IMR-90 (cell line): ENCODE measurements around the gene NEURL1. TPM values are rescaled to one million over a fixed set of nuclear protein-coding genes. Genes with fewer than 3 reads are reported as not detected.

Experiments used
- ATAC-seq: fragments of 200-7000 bp; cut with Tn5 transposase; 2 replicates; pipeline ENCODE4 v1.9.1; 2020; ENCODE audit warnings: low read depth, mild to moderate bottlenecking, moderate library complexity
- BruUV-seq: library from RNA; stranded (reverse); fragments of 400-500 nt; replicated peaks from 2 replicates; lab custom pipeline; 2021; lab: Mats Ljungman, UMichigan
- CTCF ChIA-PET: fragments of 300-600 bp; formaldehyde crosslinking; extraction: SDS; loops from one replicate; lab custom pipeline; 2021; ENCODE audit warnings: antibody characterized with exemption; lab: Yijun Ruan, JAX
- POLR2A ChIA-PET: fragments of 300-600 bp; sonication (Branson Sonifier 250); formaldehyde crosslinking; loops from one replicate; lab custom pipeline; 2022; ENCODE audit warnings: antibody characterized with exemption; ENCODE audit not compliant: unreplicated experiment; lab: Charles Lee
- DNase-seq: peaks from one replicate; pipeline ENCODE4 v3.0.0; 2013
- H2AFZ ChIP-seq: replicated peaks from 2 replicates; pipeline ENCODE3; 2013; ENCODE audit warnings: low read length, mild to moderate bottlenecking; ENCODE audit not compliant: poor library complexity
- H2AK5ac ChIP-seq: 2 replicates; pipeline ENCODE4 v1.6.1; 2013; ENCODE audit warnings: low read depth, low read length, inconsistent platforms
- H2AK9ac ChIP-seq: replicated peaks from 2 replicates; pipeline ENCODE3; 2013; ENCODE audit warnings: mild to moderate bottlenecking, low read depth, low read length, moderate library complexity; ENCODE audit not compliant: poor library complexity
- H2BK120ac ChIP-seq: 2 replicates; pipeline ENCODE4 v1.6.1; 2013; ENCODE audit warnings: low read depth, low read length, inconsistent platforms
- H2BK15ac ChIP-seq: 3 replicates; pipeline ENCODE4 v1.6.1; 2013; ENCODE audit warnings: low read depth, low read length, inconsistent platforms
- H2BK20ac ChIP-seq: 2 replicates; pipeline ENCODE4 v1.6.1; 2013; ENCODE audit warnings: low read depth, mild to moderate bottlenecking, inconsistent platforms, low read length, moderate library complexity
- H2BK5ac ChIP-seq: 2 replicates; pipeline ENCODE4 v1.6.1; 2013; ENCODE audit warnings: mild to moderate bottlenecking, low read depth, low read length, inconsistent platforms; ENCODE audit not compliant: poor library complexity, severe bottlenecking
- H3K14ac ChIP-seq: replicated peaks from 2 replicates; pipeline ENCODE4 v1.6.1; 2013; ENCODE audit warnings: low read depth, low read length, inconsistent platforms
- H3K18ac ChIP-seq: 2 replicates; pipeline ENCODE4 v1.6.1; 2013; ENCODE audit warnings: low read depth, low read length, control low read depth
- H3K23ac ChIP-seq: 2 replicates; pipeline ENCODE4 v1.6.1; 2013; ENCODE audit warnings: low read depth, low read length, inconsistent platforms
- H3K27ac ChIP-seq: 2 replicates; pipeline ENCODE4 v1.5.1; 2013; ENCODE audit warnings: mild to moderate bottlenecking, control low read depth, low read length; ENCODE audit not compliant: insufficient read depth
- H3K27me3 ChIP-seq: 2 replicates; pipeline ENCODE4 v1.6.1; 2013; ENCODE audit warnings: low read length; ENCODE audit not compliant: control insufficient read depth, insufficient read depth
- H3K36me3 ChIP-seq: 2 replicates; pipeline ENCODE4 v1.6.1; 2013; ENCODE audit warnings: low read length, mixed read lengths; ENCODE audit not compliant: control insufficient read depth, insufficient read depth
- H3K4ac ChIP-seq: 2 replicates; pipeline ENCODE4 v1.6.1; 2013; ENCODE audit warnings: low read depth, low read length, inconsistent platforms
- H3K4me1 ChIP-seq: 2 replicates; pipeline ENCODE4 v1.6.1; 2013; ENCODE audit warnings: low read length, mixed read lengths; ENCODE audit not compliant: control insufficient read depth, insufficient read depth
- H3K4me2 ChIP-seq: 2 replicates; pipeline ENCODE4 v1.6.1; 2013; ENCODE audit warnings: low read depth, mild to moderate bottlenecking, control low read depth, low read length, moderate library complexity
- H3K4me3 ChIP-seq: 2 replicates; pipeline ENCODE4 v1.5.1; 2013; ENCODE audit warnings: low read depth, mild to moderate bottlenecking, control low read depth, low read length, moderate library complexity; ENCODE audit not compliant: insufficient read depth
- H3K56ac ChIP-seq: 2 replicates; pipeline ENCODE4 v1.6.1; 2013; ENCODE audit warnings: low read length, inconsistent platforms; ENCODE audit not compliant: insufficient read depth; ENCODE audit errors: extremely low read depth
- H3K79me1 ChIP-seq, 2 experiments: 2 replicates each; pipeline ENCODE4 v1.6.1; 2013; ENCODE audit warnings: low read length in 2 of 2, inconsistent platforms in 1 of 2, low read depth in 1 of 2
- H3K9ac ChIP-seq: 2 replicates; pipeline ENCODE4 v1.6.1; 2013; ENCODE audit warnings: low read depth, low read length, control low read depth
- H3K9me1 ChIP-seq: 2 replicates; pipeline ENCODE4 v1.6.1; 2013; ENCODE audit warnings: low read length, inconsistent platforms; ENCODE audit not compliant: insufficient read depth
- H3K9me3 ChIP-seq: 2 replicates; pipeline ENCODE4 v1.6.1; 2013; ENCODE audit warnings: low read length; ENCODE audit not compliant: control insufficient read depth, insufficient read depth
- H4K20me1 ChIP-seq: 2 replicates; pipeline ENCODE4 v1.6.1; 2013; ENCODE audit warnings: low read length, inconsistent platforms; ENCODE audit not compliant: insufficient read depth
- H4K5ac ChIP-seq: 2 replicates; pipeline ENCODE4 v1.6.1; 2013; ENCODE audit warnings: mild to moderate bottlenecking, low read depth, low read length, control low read depth
- H4K8ac ChIP-seq, 2 experiments: 2 replicates each; pipeline ENCODE4 v1.6.1; 2013; ENCODE audit warnings: low read depth in 2 of 2, low read length in 2 of 2, control low read depth in 1 of 2, inconsistent platforms in 1 of 2
- H4K91ac ChIP-seq: 2 replicates; pipeline ENCODE4 v1.6.1; 2013; ENCODE audit warnings: low read depth, low read length, inconsistent platforms; ENCODE audit not compliant: insufficient read depth
- BHLHE40 ChIP-seq: fragments of 150-350 bp; IDR thresholded peaks from 2 replicates; pipeline ENCODE4 v1.6.1; 2016; ENCODE audit warnings: mild to moderate bottlenecking, low read depth, low read length
- CEBPB ChIP-seq: IDR thresholded peaks from 2 replicates; pipeline ENCODE4 v1.6.1; 2012; ENCODE audit warnings: low read depth, low read length, improper control_type of control experiment
- FOS ChIP-seq: fragments of 150-350 bp; IDR thresholded peaks from 2 replicates; pipeline ENCODE4 v1.6.1; 2016; ENCODE audit warnings: low read depth, low read length
- MAFK ChIP-seq: IDR thresholded peaks from 2 replicates; pipeline ENCODE4 v1.6.1; 2012; ENCODE audit warnings: low read depth, low read length, improper control_type of control experiment
- MAZ ChIP-seq: IDR thresholded peaks from 2 replicates; pipeline ENCODE4 v1.6.1; 2012; ENCODE audit warnings: low read depth, mild to moderate bottlenecking, low read length, improper control_type of control experiment, moderate library complexity, borderline replicate concordance
- MXI1 ChIP-seq: IDR thresholded peaks from 2 replicates; pipeline ENCODE4 v1.6.1; 2012; ENCODE audit warnings: low read depth, mild to moderate bottlenecking, low read length, moderate library complexity, borderline replicate concordance
- NFE2L2 ChIP-seq: fragments of 150-350 bp; IDR thresholded peaks from 2 replicates; pipeline ENCODE4 v1.6.1; 2016; ENCODE audit warnings: low read depth, mild to moderate bottlenecking, low read length
- POLR2A ChIP-seq: IDR thresholded peaks from 2 replicates; pipeline ENCODE4 v1.6.1; 2012; ENCODE audit warnings: mild to moderate bottlenecking, low read depth, low read length
- RAD21 ChIP-seq: IDR thresholded peaks from 2 replicates; pipeline ENCODE4 v1.6.1; 2012; ENCODE audit warnings: low read length, improper control_type of control experiment
- RFX5 ChIP-seq: IDR thresholded peaks from 2 replicates; pipeline ENCODE4 v1.8.0; 2012; ENCODE audit warnings: low read depth, mild to moderate bottlenecking, low read length, moderate library complexity
- SMC3 ChIP-seq: fragments of 150-350 bp; IDR thresholded peaks from 2 replicates; pipeline ENCODE4 v1.6.1; 2016; ENCODE audit warnings: low read depth, mild to moderate bottlenecking, antibody characterized with exemption, low read length, moderate library complexity
- WGBS, 2 experiments: methylation state at CpG; one replicate each; pipeline versions ENCODE4 v1.1.5 to v1.1.7; 2013; ENCODE audit warnings: missing lambda C conversion rate in 2 of 2; ENCODE audit not compliant: insufficient read length in 1 of 2; ENCODE audit errors: extremely low coverage in 2 of 2; 5-methylcytosine and 5-hydroxymethylcytosine counted together
- dilution Hi-C: fragments of 300-500 bp; cut with HindIII; formaldehyde crosslinking; loops from one replicate; pipeline ENCODE4 v1.14.3; 2018; ENCODE audit warnings: low sequenced_read_pairs; ENCODE audit not compliant: unreplicated experiment
- in situ Hi-C: fragments of 300-500 bp; cut with MboI; formaldehyde crosslinking; loops from 3 replicates; pipeline ENCODE4 v1.14.3; 2019; ENCODE audit warnings: low sequenced_read_pairs, inconsistent platforms, mixed read lengths
- intact Hi-C: fragments of 100-400 bp; cut with micrococcal nuclease; formaldehyde crosslinking; loops from 2 replicates; pipeline ENCODE4 v1.10.0; 2022
- polyA plus RNA-seq, 3 experiments: library from polyadenylated mRNA; depleted of rRNA; stranded (reverse); fragments of >200 nt; gene quantifications; 2 replicates each; pipeline ENCODE4 v1.2.3, GENCODE V29; 2012; ENCODE audit warnings: low replicate concordance in 1 of 3
- total RNA-seq: library from RNA; depleted of rRNA; stranded (reverse); fragments of >200 nt; gene quantifications from 2 replicates; pipeline ENCODE4 v1.2.3, GENCODE V29; 2012
- TF ChIP-seq, protein P1 (sequence below): fragments of 150-350 bp; IDR thresholded peaks from 2 replicates; pipeline ENCODE4 v1.6.1; 2017; ENCODE audit warnings: mild to moderate bottlenecking, antibody characterized with exemption, low read length, low read depth

Gene NEURL1
- total and polyA plus RNA-seq, 2 of the 4 experiments (the other 2 are of a cell fraction) = 0.36 to 0.82 TPM

DNA sequence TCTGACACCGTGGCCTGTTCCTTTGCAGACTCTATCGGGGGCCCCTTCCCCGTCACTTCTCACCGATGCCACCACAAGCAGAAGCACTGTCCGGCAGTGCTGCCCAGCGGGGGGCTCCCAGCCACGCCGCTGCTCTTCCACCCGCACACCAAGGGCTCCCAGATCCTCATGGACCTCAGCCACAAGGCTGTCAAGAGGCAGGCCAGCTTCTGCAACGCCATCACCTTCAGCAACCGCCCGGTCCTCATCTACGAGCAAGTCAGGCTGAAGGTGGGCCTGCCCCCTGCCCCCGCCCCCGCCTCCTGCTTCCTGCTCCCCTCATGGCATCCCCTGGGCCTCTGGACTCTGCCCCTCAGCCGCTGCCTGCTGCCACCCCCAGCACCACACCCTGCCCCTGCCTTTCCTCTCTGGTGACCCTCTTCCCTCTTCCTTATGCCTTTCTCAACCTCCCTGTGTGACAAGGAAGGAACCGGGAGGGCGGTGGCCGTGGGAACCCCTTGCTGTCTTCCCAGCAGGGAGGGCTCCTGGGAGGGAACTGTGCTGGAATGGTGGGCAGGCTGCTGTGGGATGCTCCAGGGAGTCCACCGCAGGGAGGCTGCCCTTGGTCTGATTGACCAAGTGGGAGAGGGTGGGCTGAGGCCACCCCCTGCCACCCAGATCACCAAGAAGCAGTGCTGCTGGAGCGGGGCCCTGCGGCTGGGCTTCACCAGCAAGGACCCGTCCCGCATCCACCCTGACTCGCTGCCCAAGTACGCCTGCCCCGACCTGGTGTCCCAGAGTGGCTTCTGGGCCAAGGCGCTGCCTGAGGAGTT lies 77.5 kb downstream of the NEURL1 start:
- no peak overlapping the region for H2BK5ac ChIP-seq
- peaks cover 69% of the 10 kb centered on the region for H3K27me3 ChIP-seq
- H3K4me1 ChIP-seq = peaks cover 5% of the 10 kb centered on the region; the same call in 1 of the 2 replicates
- H3K18ac ChIP-seq = no peak overlapping the region
- no peak overlapping the region for H2BK120ac ChIP-seq
- no peak overlapping the region for H3K4me3 ChIP-seq
- no peak overlapping the region for H2BK20ac ChIP-seq
- H3K9me3 ChIP-seq = no peaks in the 10 kb centered on the region
- no peak overlapping the region for H3K56ac ChIP-seq
- no peak overlapping the region for H3K27ac ChIP-seq
- no peak overlapping the region for H3K4me2 ChIP-seq
- no peaks in the 10 kb centered on the region for H4K20me1 ChIP-seq
- no peak overlapping the region for H2AFZ ChIP-seq
- no TSS peak for BruUV-seq
- TF ChIP-seq NFE2L2 (no peak), SMC3 (no peak), MAZ (no peak), MXI1 (no peak), RAD21 (no peak), MAFK (no peak), RFX5 (no peak), CEBPB (no peak), POLR2A (no peak), BHLHE40 (no peak), FOS (no peak)
- TF ChIP-seq, protein P1, sequence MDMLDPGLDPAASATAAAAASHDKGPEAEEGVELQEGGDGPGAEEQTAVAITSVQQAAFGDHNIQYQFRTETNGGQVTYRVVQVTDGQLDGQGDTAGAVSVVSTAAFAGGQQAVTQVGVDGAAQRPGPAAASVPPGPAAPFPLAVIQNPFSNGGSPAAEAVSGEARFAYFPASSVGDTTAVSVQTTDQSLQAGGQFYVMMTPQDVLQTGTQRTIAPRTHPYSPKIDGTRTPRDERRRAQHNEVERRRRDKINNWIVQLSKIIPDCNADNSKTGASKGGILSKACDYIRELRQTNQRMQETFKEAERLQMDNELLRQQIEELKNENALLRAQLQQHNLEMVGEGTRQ = no peak
- no peak overlapping the region for H3K4ac ChIP-seq
- no peak overlapping the region for H2AK9ac ChIP-seq
- H3K23ac ChIP-seq = no peak overlapping the region
- H3K9me1 ChIP-seq = no peaks in the 10 kb centered on the region
- in situ Hi-C loops = no loop called here
- POLR2A ChIA-PET = no interaction called here
- no peak overlapping the region for H4K91ac ChIP-seq
- H2BK15ac ChIP-seq = no peak overlapping the region
- no peak overlapping the region for H4K5ac ChIP-seq
- DNase-seq = no peak
- H3K79me1 ChIP-seq = no peaks in the 10 kb centered on the region
- WGBS, 2 experiments = 81% methylated on average over 16 of the region's 28 CpGs; no CpG with 5 or more reads in 1 of the 2 experiments
- dilution Hi-C loops = no loop called here
- no peak overlapping the region for H2AK5ac ChIP-seq
- H3K36me3 ChIP-seq = no peaks in the 10 kb centered on the region
- no peak overlapping the region for H3K9ac ChIP-seq
- intact Hi-C loops = no loop called here
- ATAC-seq = no peak
- CTCF ChIA-PET = no interaction called here
- H4K8ac ChIP-seq = no peak overlapping the region
- no peak overlapping the region for H3K14ac ChIP-seq
